Fibroblast of lung (primary cell): ENCODE data around the gene KCNE3. TPM values are rescaled to one million over a fixed set of nuclear protein-coding genes. Genes with fewer than 3 reads are reported as not detected.

Experiments
- DNase-seq, 2 donors: peaks; one replicate each; pipeline versions ENCODE4 v3.0.0 to v3.0.0-alpha.2; 2010; ENCODE audit warnings: low read depth in 2 of 2
- H2AFZ ChIP-seq: 2 replicates; pipeline ENCODE4 v1.5.1; 2012; ENCODE audit warnings: low read length, control low read depth, inconsistent platforms
- H3K27ac ChIP-seq: 2 replicates; pipeline ENCODE4 v1.5.1; 2011; ENCODE audit warnings: low read length, control low read depth; ENCODE audit not compliant: insufficient read depth
- H3K27me3 ChIP-seq: 2 replicates; pipeline ENCODE4 v1.5.1; 2011; ENCODE audit warnings: mild to moderate bottlenecking, low read length; ENCODE audit not compliant: control insufficient read depth, insufficient read depth
- H3K36me3 ChIP-seq: 2 replicates; pipeline ENCODE4 v1.5.1; 2011; ENCODE audit warnings: low read length; ENCODE audit not compliant: control insufficient read depth, insufficient read depth
- H3K4me1 ChIP-seq: 2 replicates; pipeline ENCODE4 v1.5.1; 2011; ENCODE audit warnings: low read length; ENCODE audit not compliant: control insufficient read depth, insufficient read depth; ENCODE audit errors: extremely low read depth
- H3K4me2 ChIP-seq: 2 replicates; pipeline ENCODE4 v1.5.1; 2011; ENCODE audit warnings: low read length, control low read depth; ENCODE audit not compliant: insufficient read depth; ENCODE audit errors: extremely low read depth
- H3K4me3 ChIP-seq, 4 experiments: fragments of 200-600 bp in 1 of 4; sonication (generic) in 1 of 4; replicated peaks in 1 of 4; 2 replicates each; pipeline ENCODE4 v1.5.1; 2011 to 2016; ENCODE audit warnings: low read length in 4 of 4, low read depth in 3 of 4, mild to moderate bottlenecking in 3 of 4, control low read depth in 2 of 4, inconsistent platforms in 1 of 4, mixed read lengths in 1 of 4; ENCODE audit not compliant: insufficient read depth in 1 of 4; ENCODE audit errors: control extremely low read depth in 1 of 4
- H3K79me2 ChIP-seq: 2 replicates; pipeline ENCODE4 v1.5.1; 2012; ENCODE audit warnings: mild to moderate bottlenecking, low read length, inconsistent platforms; ENCODE audit not compliant: control insufficient read depth, insufficient read depth
- H3K9ac ChIP-seq: 2 replicates; pipeline ENCODE4 v1.5.1; 2011; ENCODE audit warnings: mild to moderate bottlenecking, low read length, control low read depth; ENCODE audit not compliant: insufficient read depth
- H3K9me3 ChIP-seq: 2 replicates; pipeline ENCODE4 v1.5.1; 2012; ENCODE audit warnings: low read depth, low read length; ENCODE audit not compliant: control insufficient read depth, insufficient read depth
- H4K20me1 ChIP-seq: 2 replicates; pipeline ENCODE4 v1.5.1; 2011; ENCODE audit warnings: low read length; ENCODE audit not compliant: control insufficient read depth, insufficient read depth; ENCODE audit errors: extremely low read depth
- CTCF ChIP-seq, 2 donors: IDR thresholded peaks in 1 of 2; conservative IDR thresholded peaks in 1 of 2; 1 replicate in 1 of 2; 2 replicates in 1 of 2; pipeline ENCODE4 v1.5.1; 2011 to 2012; ENCODE audit warnings: low read length in 2 of 2, control low read depth in 1 of 2, inconsistent platforms in 1 of 2, low read depth in 1 of 2, mild to moderate bottlenecking in 1 of 2
- EZH2 ChIP-seq: IDR thresholded peaks from 2 replicates; pipeline ENCODE4 v1.5.1; 2012; ENCODE audit warnings: low read length, control low read depth, mild to moderate bottlenecking; ENCODE audit errors: missing control alignments
- polyA plus RNA-seq, 2 donors: library from polyadenylated mRNA; depleted of rRNA in 1 of 2; stranded (reverse) in 1 of 2; unstranded in 1 of 2; fragments of >200 nt; gene quantifications; 2 replicates each; pipeline ENCODE4 v1.2.1, GENCODE V29; 2011 to 2012; ENCODE audit warnings: missing spikeins in 1 of 2
- total RNA-seq: library from RNA; depleted of rRNA; stranded (reverse); fragments of >200 nt; gene quantifications from 2 replicates; pipeline ENCODE4 v1.2.1, GENCODE V29; 2014

The KCNE3 gene
- total and polyA plus RNA-seq, 2 donors (not counting 1 experiment from before 2014, with no cell fraction given), result 0.25 to 6.4 TPM

GRCh38 chr11:74465291-74465708 is 2.0 kb downstream of the KCNE3 start:
- peaks cover 30% of the 10 kb centered on the region for H3K27me3 ChIP-seq
- no peak overlapping the region for H3K9ac ChIP-seq
- H3K36me3 ChIP-seq, result no peaks in the 10 kb centered on the region
- H3K79me2 ChIP-seq, result no peaks in the 10 kb centered on the region
- H3K4me1 ChIP-seq, result no peaks in the 10 kb centered on the region
- H3K27ac ChIP-seq, result no peak overlapping the region
- H4K20me1 ChIP-seq, result no peaks in the 10 kb centered on the region
- no peak overlapping the region for H2AFZ ChIP-seq
- no peak overlapping the region for H3K4me2 ChIP-seq
- no peak for TF ChIP-seq CTCF (conservative IDR thresholded peaks at IDR 0.05 in 1 of 2, IDR thresholded peaks at IDR 0.05 in 1 of 2; ENCODE audit: low read depth in 1 of 2, low read length in 2 of 2)
- TF ChIP-seq EZH2, result no peak
- no peaks in the 10 kb centered on the region for H3K9me3 ChIP-seq
- no peak overlapping the region for H3K4me3 ChIP-seq
- no peak for DNase-seq

- Histone ChIP-seq H3K4me3 (no peak overlapping the region), H3K4me1 (no peaks in the 10 kb centered on the region), H3K27ac (no peak overlapping the region), H3K79me2 (no peaks in the 10 kb centered on the region), H2AFZ (no peak overlapping the region), H3K9ac (no peak overlapping the region), H3K4me2 (no peak overlapping the region), H4K20me1 (no peaks in the 10 kb centered on the region), H3K36me3 (no peaks in the 10 kb centered on the region), H3K9me3 (no peaks in the 10 kb centered on the region), H3K27me3 (peaks cover 30% of the 10 kb centered on the region)
- TF ChIP-seq EZH2, result no peak
- no peak for TF ChIP-seq CTCF (conservative IDR thresholded peaks at IDR 0.05 in 1 of 2, IDR thresholded peaks at IDR 0.05 in 1 of 2; ENCODE audit: low read depth in 1 of 2, low read length in 2 of 2)
- no peak for DNase-seq
Measured at GRCh38 chr11:74464746-74465145, 2.6 kb downstream of the KCNE3 start.

- Histone ChIP-seq H3K79me2 (no peaks in the 10 kb centered on the region), H3K9me3 (no peaks in the 10 kb centered on the region), H3K9ac (no peak overlapping the region), H3K4me2 (no peak overlapping the region), H3K36me3 (no peaks in the 10 kb centered on the region), H4K20me1 (no peaks in the 10 kb centered on the region), H2AFZ (no peak overlapping the region), H3K4me3 (no peak overlapping the region), H3K27me3 (peaks cover 27% of the 10 kb centered on the region), H3K4me1 (no peaks in the 10 kb centered on the region), H3K27ac (no peak overlapping the region)
- no peak for TF ChIP-seq EZH2
- no peak for TF ChIP-seq CTCF (conservative IDR thresholded peaks at IDR 0.05 in 1 of 2, IDR thresholded peaks at IDR 0.05 in 1 of 2; ENCODE audit: low read depth in 1 of 2, low read length in 2 of 2)
- DNase-seq, result no peak
Measured at GRCh38 chr11:74463216-74463615, 4.1 kb downstream of the KCNE3 start.
